A673 (cell line): Measurements from ENCODE around the gene SLCO2A1. TPM values are rescaled to one million over a fixed set of nuclear protein-coding genes. Genes with fewer than 3 reads are reported as not detected.

Source experiments
- BruUV-seq: library from RNA; stranded (reverse); fragments of 400-500 nt; replicated peaks from 2 replicates; lab custom pipeline; 2021; lab: Mats Ljungman, UMichigan
- CTCF ChIA-PET: fragments of 300-600 bp; sonication (Branson Sonifier 250); formaldehyde crosslinking; loops from one replicate; lab custom pipeline; 2022; ENCODE audit warnings: antibody characterized with exemption; lab: Charles Lee
- POLR2A ChIA-PET: fragments of 300-600 bp; sonication (Branson Sonifier 250); formaldehyde crosslinking; loops from one replicate; lab custom pipeline; 2022; ENCODE audit warnings: antibody characterized with exemption; ENCODE audit not compliant: low non-redundant PET; lab: Charles Lee
- DNase-seq: peaks from one replicate; pipeline ENCODE4 v3.0.0-alpha.2; 2015; ENCODE audit warnings: low spot score
- H3K27ac ChIP-seq: fragments of 200-600 bp; sonication (generic); 2 replicates; pipeline ENCODE4 v1.5.1; 2016; ENCODE audit warnings: mixed run types, low read depth, mild to moderate bottlenecking, mixed read lengths, antibody characterized with exemption, low read length; ENCODE audit not compliant: poor library complexity, severe bottlenecking
- H3K27me3 ChIP-seq: fragments of 200-600 bp; sonication (generic); replicated peaks from 2 replicates; pipeline ENCODE4 v1.6.1; 2017; ENCODE audit warnings: mixed run types, low read depth, mild to moderate bottlenecking, mixed read lengths, antibody characterized with exemption, low read length; ENCODE audit not compliant: insufficient read depth, poor library complexity
- H3K36me3 ChIP-seq: fragments of 200-600 bp; sonication (generic); 2 replicates; pipeline ENCODE4 v1.6.1; 2016; ENCODE audit warnings: mixed run types, mild to moderate bottlenecking, mixed read lengths, antibody characterized with exemption, low read length; ENCODE audit not compliant: insufficient read depth, poor library complexity, severe bottlenecking
- H3K4me1 ChIP-seq: fragments of 200-600 bp; sonication (generic); 2 replicates; pipeline ENCODE4 v1.6.1; 2017; ENCODE audit warnings: mixed run types, mild to moderate bottlenecking, mixed read lengths, antibody characterized with exemption, low read length; ENCODE audit not compliant: insufficient read depth, poor library complexity, severe bottlenecking
- H3K4me3 ChIP-seq: fragments of 200-600 bp; sonication (generic); 2 replicates; pipeline ENCODE4 v1.5.1; 2016; ENCODE audit warnings: low read depth, mixed run types, mild to moderate bottlenecking, mixed read lengths, low read length; ENCODE audit not compliant: poor library complexity, severe bottlenecking
- H3K9me3 ChIP-seq: fragments of 200-600 bp; sonication (generic); 2 replicates; pipeline ENCODE4 v1.6.1; 2016; ENCODE audit warnings: mixed run types, low read depth, mild to moderate bottlenecking, mixed read lengths, antibody characterized with exemption, low read length; ENCODE audit not compliant: poor library complexity, severe bottlenecking
- EZH2 ChIP-seq: fragments of 200-600 bp; sonication (generic); IDR thresholded peaks from 2 replicates; pipeline ENCODE4 v1.6.1; 2017; ENCODE audit warnings: borderline replicate concordance, low read depth, mild to moderate bottlenecking, mixed read lengths, antibody characterized with exemption, low read length; ENCODE audit not compliant: poor library complexity, severe bottlenecking
- intact Hi-C: fragments of 100-400 bp; cut with micrococcal nuclease; formaldehyde crosslinking; loops from one replicate; pipeline ENCODE4 v1.10.0; 2022; ENCODE audit not compliant: unreplicated experiment
- total RNA-seq: library from RNA; stranded (reverse); gene quantifications from 2 replicates; pipeline ENCODE4 v1.2.3, GENCODE V29; 2021
- TF ChIP-seq, protein P1 (sequence below): fragments of 300-800, 200-600 bp; sonication (generic); conservative IDR thresholded peaks from 2 replicates; pipeline ENCODE4 v1.5.1; 2017; ENCODE audit warnings: low read depth, mild to moderate bottlenecking, antibody characterized with exemption, low read length, moderate library complexity, mixed read lengths

The SLCO2A1 gene
- total RNA-seq, 1 experiment from 2014 or later = not detected

DNA sequence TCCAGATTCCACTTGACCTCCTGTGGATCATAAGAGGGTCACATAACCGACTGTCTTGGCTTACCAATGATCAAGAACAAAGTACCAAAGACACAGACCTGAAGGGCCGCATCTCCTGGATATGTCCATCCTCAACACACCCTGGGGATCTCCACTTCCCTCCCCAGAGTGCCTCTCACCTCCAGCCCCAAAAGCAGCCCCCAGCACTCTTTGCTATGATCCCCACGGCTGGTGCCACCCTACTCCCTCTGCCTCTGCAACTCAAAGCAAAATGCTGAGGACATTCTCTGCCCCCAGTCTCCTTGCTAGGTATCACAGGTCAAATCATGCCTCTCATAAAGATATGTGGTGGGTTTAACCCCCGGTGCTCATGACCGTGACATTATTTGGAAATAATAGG lies 32.7 kb downstream of the SLCO2A1 start:
- ChIA-PET POLR2A (no interaction called here), CTCF (no interaction called here)
- TF ChIP-seq, protein P1, sequence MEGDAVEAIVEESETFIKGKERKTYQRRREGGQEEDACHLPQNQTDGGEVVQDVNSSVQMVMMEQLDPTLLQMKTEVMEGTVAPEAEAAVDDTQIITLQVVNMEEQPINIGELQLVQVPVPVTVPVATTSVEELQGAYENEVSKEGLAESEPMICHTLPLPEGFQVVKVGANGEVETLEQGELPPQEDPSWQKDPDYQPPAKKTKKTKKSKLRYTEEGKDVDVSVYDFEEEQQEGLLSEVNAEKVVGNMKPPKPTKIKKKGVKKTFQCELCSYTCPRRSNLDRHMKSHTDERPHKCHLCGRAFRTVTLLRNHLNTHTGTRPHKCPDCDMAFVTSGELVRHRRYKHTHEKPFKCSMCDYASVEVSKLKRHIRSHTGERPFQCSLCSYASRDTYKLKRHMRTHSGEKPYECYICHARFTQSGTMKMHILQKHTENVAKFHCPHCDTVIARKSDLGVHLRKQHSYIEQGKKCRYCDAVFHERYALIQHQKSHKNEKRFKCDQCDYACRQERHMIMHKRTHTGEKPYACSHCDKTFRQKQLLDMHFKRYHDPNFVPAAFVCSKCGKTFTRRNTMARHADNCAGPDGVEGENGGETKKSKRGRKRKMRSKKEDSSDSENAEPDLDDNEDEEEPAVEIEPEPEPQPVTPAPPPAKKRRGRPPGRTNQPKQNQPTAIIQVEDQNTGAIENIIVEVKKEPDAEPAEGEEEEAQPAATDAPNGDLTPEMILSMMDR = no peak
- TF ChIP-seq EZH2 = no peak
- H3K9me3 ChIP-seq = no peaks in the 10 kb centered on the region
- peaks cover 22% of the 10 kb centered on the region for H3K27me3 ChIP-seq
- H3K27ac ChIP-seq = no peak overlapping the region
- intact Hi-C loops = no loop called here
- no TSS peak for BruUV-seq
- no peaks in the 10 kb centered on the region for H3K4me1 ChIP-seq
- H3K36me3 ChIP-seq = no peaks in the 10 kb centered on the region
- no peak for DNase-seq
- H3K4me3 ChIP-seq = no peak overlapping the region

DNA sequence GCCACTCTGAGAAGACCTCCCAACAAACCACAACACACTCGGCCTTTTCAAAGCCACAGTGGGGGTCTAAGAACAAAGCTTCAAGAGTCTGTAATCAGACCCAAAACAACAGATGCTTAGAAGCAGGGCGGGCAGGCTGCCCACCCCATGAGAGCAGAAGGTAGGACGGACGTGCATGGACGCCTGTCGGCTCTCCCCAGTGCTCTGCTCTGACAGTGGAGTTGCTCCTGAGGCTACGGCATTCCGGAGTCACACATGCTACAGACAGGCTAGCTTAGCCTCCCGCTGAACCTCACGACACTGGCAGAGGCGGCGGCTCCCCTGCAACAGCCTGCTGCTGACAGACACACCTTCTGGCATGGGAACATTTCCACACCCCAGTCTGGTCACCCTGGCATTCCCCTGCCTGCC lies 33.5 kb downstream of the SLCO2A1 start:
- no TSS peak for BruUV-seq
- H3K4me1 ChIP-seq = no peaks in the 10 kb centered on the region
- H3K27ac ChIP-seq = no peak overlapping the region
- intact Hi-C loops = no loop called here
- CTCF ChIA-PET = no interaction called here
- POLR2A ChIA-PET = no interaction called here
- TF ChIP-seq, protein P1 = no peak
- TF ChIP-seq EZH2 = no peak
- H3K9me3 ChIP-seq = no peaks in the 10 kb centered on the region
- H3K4me3 ChIP-seq = no peak overlapping the region
- H3K36me3 ChIP-seq = no peaks in the 10 kb centered on the region
- no peak for DNase-seq
- H3K27me3 ChIP-seq = peaks cover 20% of the 10 kb centered on the region

DNA sequence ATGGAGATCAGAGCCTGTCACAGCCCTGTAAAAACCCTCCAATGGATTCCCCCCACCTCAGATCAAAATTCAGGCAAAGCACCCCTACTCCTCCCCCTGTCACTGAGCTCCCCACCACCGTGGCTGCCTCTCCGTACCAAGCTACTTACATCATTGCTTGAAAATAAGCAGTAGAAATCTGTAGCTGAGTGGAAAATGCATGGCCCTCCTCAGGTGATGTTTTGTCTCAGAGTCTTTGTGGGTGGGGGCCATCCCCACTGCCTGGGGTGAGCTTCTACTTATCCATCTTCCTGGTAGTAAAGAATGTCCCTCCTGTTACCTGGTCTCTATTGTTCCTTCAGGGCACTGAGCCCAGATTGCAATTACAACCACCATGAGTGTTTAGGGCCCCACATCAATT lies 34.5 kb downstream of the SLCO2A1 start:
- Histone ChIP-seq H3K4me1 (no peaks in the 10 kb centered on the region), H3K4me3 (no peak overlapping the region), H3K9me3 (no peaks in the 10 kb centered on the region), H3K27me3 (peaks cover 17% of the 10 kb centered on the region), H3K27ac (no peak overlapping the region), H3K36me3 (no peaks in the 10 kb centered on the region)
- no TSS peak for BruUV-seq
- CTCF ChIA-PET = interaction anchor here (0.6 kb wide), 1 partner anchor 571 kb away, joined by 3 read pairs; no protein-coding TSS in a partner anchor
- DNase-seq = no peak
- intact Hi-C loops = no loop called here
- POLR2A ChIA-PET = no interaction called here
- TF ChIP-seq EZH2 = no peak
- TF ChIP-seq, protein P1 = no peak
